Measurements from ENCODE around the gene CD9.
"Not testable (repeated sequence)": the region's sequence is repeated elsewhere in the genome, so short reads cannot be mapped to it uniquely, and the experiment has no call there.

CD9 gene

DNA sequence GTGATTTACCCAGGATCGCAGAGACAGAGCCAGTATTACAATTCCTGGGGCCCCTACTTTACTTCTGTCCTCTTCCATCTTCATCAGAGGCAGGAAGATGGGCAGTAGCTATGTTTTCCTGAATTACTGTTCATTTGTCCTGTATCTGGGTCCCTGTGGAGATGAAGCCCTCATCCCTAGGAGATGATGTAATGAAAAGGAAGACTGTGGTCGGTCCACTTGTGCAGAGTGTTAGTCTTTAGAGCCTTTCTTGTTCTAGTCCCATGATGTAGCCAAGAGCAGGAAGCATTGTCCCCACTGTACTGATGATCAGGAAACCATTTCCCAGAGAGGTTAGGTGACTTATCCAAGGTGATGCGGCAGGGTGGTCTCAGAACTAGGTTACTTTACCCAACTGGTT, 2.6 kb downstream of the CD9 start:
- no peak overlapping the region for H3K9ac ChIP-seq (ENCODE audit: insufficient read length)
- DNase-seq (ENCODE audit: low read depth, low spot score) = no peak
- no peak overlapping the region for H3K4me3 ChIP-seq
- H3K36me3 ChIP-seq (ENCODE audit: insufficient read depth, low read length) = no peaks in the 10 kb centered on the region
- TF ChIP-seq FOXP2 (optimal IDR thresholded peaks at IDR 0.05; ENCODE audit: control extremely low read depth, extremely low read length, insufficient read depth) (no peak), EZH2 (IDR thresholded peaks at IDR 0.05) (no peak), POLR2AphosphoS5 (IDR thresholded peaks at IDR 0.05; ENCODE audit: borderline replicate concordance, low read depth, low read length) (no peak)
- no peak overlapping the region for H3K27ac ChIP-seq
- no peaks in the 10 kb centered on the region for H3K9me3 ChIP-seq (ENCODE audit: low read depth, low read length)

- no peaks in the 10 kb centered on the region for H3K36me3 ChIP-seq (ENCODE audit: insufficient read depth, low read length)
Observed at GRCh38 chr12:6203601-6204000, 3.4 kb downstream of the CD9 start.

DNA sequence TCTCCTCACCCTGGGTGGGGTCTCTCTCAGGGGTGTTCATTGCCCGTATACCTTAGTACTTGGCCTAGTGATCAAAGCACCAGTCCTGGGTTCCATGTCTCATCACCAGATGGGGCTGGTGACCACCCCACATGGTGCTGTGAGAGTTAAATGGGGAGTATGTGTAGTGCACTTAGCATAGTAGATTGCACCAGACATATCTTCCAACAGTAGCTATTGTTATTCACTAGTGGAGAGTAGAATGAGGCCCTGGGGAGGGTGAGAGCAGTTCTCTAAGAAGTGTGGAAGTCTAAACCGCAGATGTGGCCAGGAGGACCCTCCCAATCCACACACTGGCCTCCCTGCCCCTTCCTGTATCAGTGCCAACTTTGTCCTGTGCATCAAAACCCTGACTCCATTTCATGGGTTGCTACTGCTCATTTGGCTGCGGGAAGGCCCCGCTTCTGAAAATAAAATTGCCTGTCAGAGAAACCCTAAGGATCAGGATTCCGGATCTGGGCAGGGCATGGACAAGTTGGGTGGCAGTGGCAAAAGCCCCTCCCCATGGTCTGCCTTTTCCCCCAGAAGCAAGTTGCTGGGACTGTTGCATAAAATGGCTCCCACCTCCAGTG, 4.4 kb downstream of the CD9 start:
- Histone ChIP-seq H3K36me3 (ENCODE audit: insufficient read depth, low read length) (no peaks in the 10 kb centered on the region), H3K4me3 (no peak overlapping the region), H3K27ac (no peak overlapping the region), H3K9me3 (ENCODE audit: low read depth, low read length) (no peaks in the 10 kb centered on the region), H3K9ac (ENCODE audit: insufficient read length) (no peak overlapping the region)
- DNase-seq (ENCODE audit: low read depth, low spot score) = no peak
- TF ChIP-seq EZH2 (IDR thresholded peaks at IDR 0.05) = no peak
- TF ChIP-seq FOXP2 (optimal IDR thresholded peaks at IDR 0.05; ENCODE audit: control extremely low read depth, extremely low read length, insufficient read depth) = no peak
- TF ChIP-seq POLR2AphosphoS5 (IDR thresholded peaks at IDR 0.05; ENCODE audit: borderline replicate concordance, low read depth, low read length) = no peak

More at GRCh38 chr12:6203601-6204000, 3.4 kb downstream of the CD9 start:
- Histone ChIP-seq H3K27ac (no peak overlapping the region), H3K9me3 (ENCODE audit: low read depth, low read length) (no peaks in the 10 kb centered on the region), H3K9ac (ENCODE audit: insufficient read length) (no peak overlapping the region), H3K4me3 (no peak overlapping the region)
- TF ChIP-seq POLR2AphosphoS5 (IDR thresholded peaks at IDR 0.05; ENCODE audit: borderline replicate concordance, low read depth, low read length) (no peak), FOXP2 (optimal IDR thresholded peaks at IDR 0.05; ENCODE audit: control extremely low read depth, extremely low read length, insufficient read depth) (no peak), EZH2 (IDR thresholded peaks at IDR 0.05) (no peak)
- no peak for DNase-seq (ENCODE audit: low read depth, low spot score)

- no peak for DNase-seq (ENCODE audit: low read depth, low spot score)
- no peak overlapping the region for H3K9ac ChIP-seq (ENCODE audit: insufficient read length)
- no peaks in the 10 kb centered on the region for H3K36me3 ChIP-seq (ENCODE audit: insufficient read depth, low read length)
- H3K4me3 ChIP-seq = no peak overlapping the region
- H3K9me3 ChIP-seq (ENCODE audit: low read depth, low read length) = no peaks in the 10 kb centered on the region
- TF ChIP-seq FOXP2 (optimal IDR thresholded peaks at IDR 0.05; ENCODE audit: control extremely low read depth, extremely low read length, insufficient read depth) (no peak), EZH2 (IDR thresholded peaks at IDR 0.05) (no peak), POLR2AphosphoS5 (IDR thresholded peaks at IDR 0.05; ENCODE audit: borderline replicate concordance, low read depth, low read length) (no peak)
- no peak overlapping the region for H3K27ac ChIP-seq
Observed at GRCh38 chr12:6205144-6205539, 4.9 kb downstream of the CD9 start.

- Histone ChIP-seq H3K9me3 (ENCODE audit: low read depth, low read length) (no peaks in the 10 kb centered on the region), H3K4me3 (no peak overlapping the region), H3K9ac (ENCODE audit: insufficient read length) (no peak overlapping the region), H3K27ac (no peak overlapping the region), H3K36me3 (ENCODE audit: insufficient read depth, low read length) (no peaks in the 10 kb centered on the region)
- TF ChIP-seq POLR2AphosphoS5 (IDR thresholded peaks at IDR 0.05; ENCODE audit: borderline replicate concordance, low read depth, low read length) (no peak), FOXP2 (optimal IDR thresholded peaks at IDR 0.05; ENCODE audit: control extremely low read depth, extremely low read length, insufficient read depth) (no peak), EZH2 (IDR thresholded peaks at IDR 0.05) (no peak)
- no peak for DNase-seq (ENCODE audit: low read depth, low spot score)
Observed at GRCh38 chr12:6205761-6206160, 5.6 kb downstream of the CD9 start.

- Histone ChIP-seq H3K4me3 (no peak overlapping the region), H3K27ac (no peak overlapping the region), H3K36me3 (ENCODE audit: insufficient read depth, low read length) (no peaks in the 10 kb centered on the region), H3K9me3 (ENCODE audit: low read depth, low read length) (no peaks in the 10 kb centered on the region), H3K9ac (ENCODE audit: insufficient read length) (no peak overlapping the region)
- TF ChIP-seq EZH2 (IDR thresholded peaks at IDR 0.05) (no peak), FOXP2 (optimal IDR thresholded peaks at IDR 0.05; ENCODE audit: control extremely low read depth, extremely low read length, insufficient read depth) (no peak), POLR2AphosphoS5 (IDR thresholded peaks at IDR 0.05; ENCODE audit: borderline replicate concordance, low read depth, low read length) (no peak)
- no peak for DNase-seq (ENCODE audit: low read depth, low spot score)
Observed at GRCh38 chr12:6206327-6206726, 6.1 kb downstream of the CD9 start.

GRCh38 chr12:6207259-6207925, 7.2 kb downstream of the CD9 start:
- TF ChIP-seq FOXP2 (optimal IDR thresholded peaks at IDR 0.05; ENCODE audit: control extremely low read depth, extremely low read length, insufficient read depth) (no peak), POLR2AphosphoS5 (IDR thresholded peaks at IDR 0.05; ENCODE audit: borderline replicate concordance, low read depth, low read length) (no peak), EZH2 (IDR thresholded peaks at IDR 0.05) (no peak)
- DNase-seq (ENCODE audit: low read depth, low spot score) = no peak
- H3K36me3 ChIP-seq (ENCODE audit: insufficient read depth, low read length) = no peaks in the 10 kb centered on the region
- no peak overlapping the region for H3K9ac ChIP-seq (ENCODE audit: insufficient read length)
- H3K9me3 ChIP-seq (ENCODE audit: low read depth, low read length) = no peaks in the 10 kb centered on the region
- no peak overlapping the region for H3K4me3 ChIP-seq
- no peak overlapping the region for H3K27ac ChIP-seq

GRCh38 chr12:6208130-6208529, 7.9 kb downstream of the CD9 start:
- no peak for TF ChIP-seq FOXP2 (optimal IDR thresholded peaks at IDR 0.05; ENCODE audit: control extremely low read depth, extremely low read length, insufficient read depth)
- TF ChIP-seq POLR2AphosphoS5 (IDR thresholded peaks at IDR 0.05; ENCODE audit: borderline replicate concordance, low read depth, low read length) = no peak
- TF ChIP-seq EZH2 (IDR thresholded peaks at IDR 0.05) = no peak
- H3K36me3 ChIP-seq (ENCODE audit: insufficient read depth, low read length) = no peaks in the 10 kb centered on the region
- no peak overlapping the region for H3K4me3 ChIP-seq
- H3K9me3 ChIP-seq (ENCODE audit: low read depth, low read length) = no peaks in the 10 kb centered on the region
- no peak for DNase-seq (ENCODE audit: low read depth, low spot score)
- H3K9ac ChIP-seq (ENCODE audit: insufficient read length) = no peak overlapping the region
- H3K27ac ChIP-seq = no peak overlapping the region

DNA sequence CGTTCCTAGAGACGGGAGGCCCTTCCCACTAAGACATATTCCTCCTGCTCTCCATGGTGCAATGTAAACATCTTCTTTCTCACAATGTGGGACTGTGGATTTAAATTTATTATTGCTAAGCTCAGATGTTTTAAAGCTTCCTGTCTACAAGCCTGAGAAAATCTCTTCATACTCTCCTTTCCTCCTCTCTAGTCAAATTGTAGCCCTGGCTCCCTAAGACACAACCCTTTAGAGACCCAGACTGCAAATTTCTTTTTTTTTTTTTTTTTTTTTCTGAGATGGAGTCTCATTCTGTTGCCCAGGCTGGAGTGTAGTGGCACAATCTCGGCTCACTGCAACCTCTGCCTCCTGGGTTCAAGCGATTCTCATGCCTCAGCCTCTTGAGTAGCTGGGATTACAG, 9.2 kb downstream of the CD9 start:
- DNase-seq (ENCODE audit: low read depth, low spot score); H3K9ac ChIP-seq (ENCODE audit: insufficient read length); H3K27ac ChIP-seq; H3K9me3 ChIP-seq (ENCODE audit: low read depth, low read length); H3K4me3 ChIP-seq; H3K36me3 ChIP-seq (ENCODE audit: insufficient read depth, low read length): not testable (repeated sequence)

Measured in SK-N-MC (cell line).